Right lobe of liver (tissue), 4 donors: Measurements from ENCODE around the gene C19orf44.

Experiments
- CTCF ChIP-seq, 4 donors: fragments of 200-600 bp in 3 of 4; fragments of 450-650 bp in 1 of 4; IDR thresholded peaks; one replicate each; pipeline versions ENCODE4 v1.5.1 to v1.8.0; 2016 to 2022; ENCODE audit warnings: antibody characterized with exemption in 4 of 4, mild to moderate bottlenecking in 2 of 4
- POLR2A ChIP-seq: fragments of 450-650 bp; IDR thresholded peaks from one replicate; pipeline ENCODE4 v1.6.1; 2017; ENCODE audit warnings: antibody characterized with exemption, mild to moderate bottlenecking
- donor health status: DM: no; HTN: no; CAD: no.
- donor health status: DM: no; HTN: no; CAD: no.
- donor health status: DM: no; HTN: yes; CAD: no.

DNA sequence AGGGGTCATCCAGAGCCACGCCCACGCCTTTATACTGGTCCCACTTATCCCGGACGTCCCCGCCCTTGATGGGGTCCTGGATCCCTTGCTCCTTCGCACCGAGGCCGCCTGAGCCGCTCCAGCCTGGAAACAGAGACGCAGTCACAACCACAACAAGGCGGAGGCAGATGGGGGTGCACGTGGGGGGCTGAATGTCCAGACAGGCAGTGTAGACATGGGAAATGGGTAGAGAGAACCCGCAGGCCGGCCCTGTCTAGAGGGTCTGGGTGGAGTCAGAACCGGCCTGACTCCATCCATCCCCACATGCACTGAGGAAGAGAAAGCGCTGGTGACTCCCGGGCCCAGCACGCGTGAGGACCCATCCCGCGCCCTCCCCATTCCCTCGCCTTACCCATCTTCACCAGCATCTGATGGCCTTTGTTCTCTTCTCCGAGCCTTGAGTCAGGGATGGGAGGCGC is 23.1 kb downstream of the C19orf44 start:
- TF ChIP-seq CTCF (IDR thresholded peaks at IDR 0.05) (no peak), POLR2A (no peak)
